AG09309 (cell line): ENCODE results near the gene TRIM9.

Experiments used
- DNase-seq: peaks from one replicate; pipeline ENCODE4 v3.0.0-alpha.2; 2010; ENCODE audit warnings: low read depth
- H3K4me3 ChIP-seq: 2 replicates; pipeline ENCODE4 v1.5.1; 2011; ENCODE audit warnings: mild to moderate bottlenecking, low read depth, low read length, moderate library complexity; ENCODE audit not compliant: control insufficient read depth
- TF ChIP-seq, protein P1 (sequence below): IDR thresholded peaks from 2 replicates; pipeline ENCODE4 v1.5.1; 2011; ENCODE audit warnings: mild to moderate bottlenecking, low read depth, low read length, inconsistent platforms; ENCODE audit not compliant: insufficient read depth, control insufficient read depth; ENCODE audit errors: missing control alignments

TRIM9 gene

GRCh38 chr14:51094901-51095853 lies at the start of gene TRIM9:
Gene TRIM9, minus strand, starts transcription at chr14:51095105. Its CDS starts 166 bp downstream, at chr14:51094939.
- peak; percentile 86 for DNase-seq
- H3K4me3 ChIP-seq: peak within 1 kb of the TSS; percentile 53
- TF ChIP-seq, protein P1, sequence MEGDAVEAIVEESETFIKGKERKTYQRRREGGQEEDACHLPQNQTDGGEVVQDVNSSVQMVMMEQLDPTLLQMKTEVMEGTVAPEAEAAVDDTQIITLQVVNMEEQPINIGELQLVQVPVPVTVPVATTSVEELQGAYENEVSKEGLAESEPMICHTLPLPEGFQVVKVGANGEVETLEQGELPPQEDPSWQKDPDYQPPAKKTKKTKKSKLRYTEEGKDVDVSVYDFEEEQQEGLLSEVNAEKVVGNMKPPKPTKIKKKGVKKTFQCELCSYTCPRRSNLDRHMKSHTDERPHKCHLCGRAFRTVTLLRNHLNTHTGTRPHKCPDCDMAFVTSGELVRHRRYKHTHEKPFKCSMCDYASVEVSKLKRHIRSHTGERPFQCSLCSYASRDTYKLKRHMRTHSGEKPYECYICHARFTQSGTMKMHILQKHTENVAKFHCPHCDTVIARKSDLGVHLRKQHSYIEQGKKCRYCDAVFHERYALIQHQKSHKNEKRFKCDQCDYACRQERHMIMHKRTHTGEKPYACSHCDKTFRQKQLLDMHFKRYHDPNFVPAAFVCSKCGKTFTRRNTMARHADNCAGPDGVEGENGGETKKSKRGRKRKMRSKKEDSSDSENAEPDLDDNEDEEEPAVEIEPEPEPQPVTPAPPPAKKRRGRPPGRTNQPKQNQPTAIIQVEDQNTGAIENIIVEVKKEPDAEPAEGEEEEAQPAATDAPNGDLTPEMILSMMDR: no peak

DNA sequence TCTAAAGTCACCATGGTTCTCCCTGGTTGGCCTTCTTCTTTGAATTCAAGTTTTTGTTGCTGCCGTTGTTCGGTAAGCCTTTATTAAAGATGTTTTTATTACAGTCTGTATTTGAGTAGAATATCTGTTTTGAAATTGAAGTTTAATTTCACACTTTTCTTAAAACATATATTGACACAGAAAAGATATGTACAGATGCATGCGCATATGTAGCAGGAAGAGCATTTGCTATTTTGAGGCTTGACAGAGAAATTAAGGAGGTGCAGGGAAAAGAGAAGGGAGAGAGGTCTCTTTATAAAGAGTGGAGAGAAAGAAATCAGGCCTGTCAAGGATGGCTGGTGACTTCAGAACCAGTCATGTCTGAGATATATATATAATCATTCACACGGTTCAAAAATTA lies 46.0 kb upstream of the TRIM9 start:
- H3K4me3 ChIP-seq: no peak overlapping the region
- no peak for DNase-seq
- TF ChIP-seq, protein P1: no peak

DNA sequence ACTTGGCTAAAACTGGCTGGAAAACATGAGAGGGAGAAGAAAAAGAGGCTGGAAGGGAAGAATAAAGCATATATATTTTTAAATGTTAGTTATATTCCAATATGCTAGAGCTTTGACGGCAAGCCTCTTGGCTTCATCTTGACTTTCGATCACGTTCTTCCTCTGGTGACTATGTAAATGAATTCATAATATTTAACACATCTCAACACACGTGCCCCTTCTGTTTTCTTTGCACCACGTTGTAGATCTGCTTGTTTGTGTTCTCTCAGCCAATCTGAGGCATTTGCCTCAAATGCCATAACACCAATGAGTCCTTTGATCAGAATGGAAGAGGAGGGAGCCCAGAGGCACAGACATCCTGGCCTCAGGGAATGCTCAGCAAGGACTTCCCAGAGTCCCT lies 45.4 kb upstream of the TRIM9 start:
- no peak overlapping the region for H3K4me3 ChIP-seq
- no peak for DNase-seq
- TF ChIP-seq, protein P1: no peak

- H3K4me3 ChIP-seq: no peak overlapping the region
- DNase-seq: no peak
- TF ChIP-seq, protein P1: no peak
Observed at GRCh38 chr14:51139121-51139681, 44.3 kb upstream of the TRIM9 start.

GRCh38 chr14:51138404-51139103 lies 43.6 kb upstream of the TRIM9 start:
- TF ChIP-seq, protein P1: no peak
- DNase-seq: no peak

DNA sequence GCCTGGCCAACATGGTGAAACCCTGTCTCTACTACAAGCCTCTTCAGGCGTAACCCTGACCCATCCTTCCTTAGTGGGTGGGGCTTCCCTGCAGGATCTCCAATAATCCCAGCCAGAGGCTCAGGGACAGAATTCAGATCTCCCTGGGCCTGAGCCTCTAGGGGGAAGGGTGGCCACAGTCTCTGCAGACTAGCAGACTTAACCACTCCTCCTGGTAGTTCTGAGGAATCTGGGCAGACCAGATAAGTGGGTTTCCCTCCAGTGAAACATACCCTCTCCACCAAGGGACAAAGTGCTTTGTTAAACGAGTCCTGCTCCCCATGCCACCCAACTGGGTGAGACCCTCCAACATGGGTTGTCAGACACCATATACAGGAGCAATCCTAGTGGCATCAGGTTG lies 36.6 kb upstream of the TRIM9 start:
- DNase-seq: no peak
- TF ChIP-seq, protein P1: no peak
- no peak overlapping the region for H3K4me3 ChIP-seq

More at GRCh38 chr14:51138404-51139103, 43.6 kb upstream of the TRIM9 start:
- H3K4me3 ChIP-seq: no peak overlapping the region
